HPDE6-E6E7 (cell line): ENCODE data around the gene NTM.

Source experiments
- DNase-seq: peaks from one replicate; pipeline ENCODE4 v3.0.0; 2011; ENCODE audit warnings: missing footprints; ENCODE audit errors: extremely low spot score

NTM gene

DNA sequence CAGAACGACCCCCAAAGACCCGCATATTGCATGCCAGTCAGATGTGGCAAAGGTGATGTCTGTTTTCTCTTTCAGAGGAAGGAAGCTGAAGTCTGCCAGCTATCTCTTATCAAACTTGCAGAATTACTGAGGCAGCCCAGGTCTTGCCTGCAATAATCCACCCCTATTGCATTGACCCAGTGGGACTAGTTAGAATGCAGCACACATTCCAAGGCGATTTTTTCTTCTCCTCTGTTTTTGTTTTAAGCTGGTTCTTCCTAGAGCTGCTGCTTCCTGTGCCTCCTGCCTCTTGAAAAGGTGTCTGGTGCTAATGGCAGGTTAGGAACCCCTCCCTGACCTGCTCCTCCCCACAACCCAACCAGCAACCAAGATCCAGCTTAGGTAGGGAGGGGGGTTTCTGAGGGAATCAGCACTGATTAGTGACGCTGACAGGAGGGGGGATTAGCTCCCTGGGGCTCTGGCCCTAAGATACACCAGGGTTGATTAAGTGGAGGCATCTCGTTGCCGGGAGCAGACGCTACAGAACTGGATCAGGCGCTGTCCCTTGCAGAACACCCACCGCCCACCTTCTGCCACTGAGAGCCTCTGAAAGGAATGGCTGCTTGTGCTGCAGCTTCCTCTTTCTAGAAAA lies 2.8 kb downstream of the NTM start:
- no peak for DNase-seq

DNA sequence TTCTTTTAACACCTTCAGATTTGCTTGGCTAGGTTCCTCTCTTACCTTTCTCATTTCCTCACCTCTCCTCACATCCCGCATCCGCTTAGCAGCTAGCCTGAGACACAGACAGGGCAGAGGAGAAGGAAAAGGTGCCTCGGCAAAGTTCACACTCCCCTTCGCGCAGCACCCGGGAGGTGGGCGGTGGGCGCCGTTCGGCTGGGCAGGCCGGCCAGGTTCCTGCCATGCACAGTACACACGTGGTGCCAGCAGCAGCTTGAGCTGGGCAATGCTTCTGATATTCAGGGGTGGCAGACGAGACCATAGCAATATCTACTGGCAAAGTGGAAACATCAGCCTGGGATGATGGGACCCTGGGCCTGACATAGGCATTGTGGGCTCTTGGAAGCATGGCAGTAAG lies 3.3 kb downstream of the NTM start:
- DNase-seq = no peak

- no peak for DNase-seq
Measured at GRCh38 chr11:131375421-131375820, 5.0 kb downstream of the NTM start.

- no peak for DNase-seq
Measured at GRCh38 chr11:131375915-131376314, 5.5 kb downstream of the NTM start.

GRCh38 chr11:131378931-131379330 lies 8.5 kb downstream of the NTM start:
- no peak for DNase-seq

DNA sequence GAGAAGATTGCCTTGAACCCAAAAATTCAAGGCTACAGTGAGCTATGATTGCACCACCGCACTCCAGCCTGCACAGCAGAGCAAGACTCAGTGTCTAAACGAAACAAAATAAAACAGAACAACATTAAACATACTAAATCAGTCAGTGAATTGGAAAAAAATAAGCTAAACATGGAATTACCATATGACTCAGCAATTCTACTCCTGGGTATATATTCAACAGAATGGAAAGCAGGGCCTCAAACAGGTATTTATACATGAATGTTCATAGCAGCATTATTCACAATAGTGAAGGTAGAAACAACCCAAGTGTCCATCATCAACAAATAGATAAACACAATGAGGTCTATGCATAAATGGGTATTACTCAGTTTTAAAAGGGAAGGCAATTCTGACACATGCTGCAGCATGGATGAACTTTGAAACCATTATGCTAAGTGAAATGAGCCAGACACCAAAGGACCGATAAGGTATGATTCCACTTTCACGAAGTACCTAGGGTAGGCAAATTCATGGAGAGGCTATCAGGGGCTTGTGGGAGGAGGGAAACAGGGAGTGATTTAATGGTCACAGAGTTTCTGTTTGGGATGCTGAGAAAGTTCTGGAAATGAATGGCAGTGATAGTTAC lies 15.5 kb downstream of the NTM start:
- no peak for DNase-seq

- no peak for DNase-seq
Measured at GRCh38 chr11:131386408-131386807, 16.0 kb downstream of the NTM start.

DNA sequence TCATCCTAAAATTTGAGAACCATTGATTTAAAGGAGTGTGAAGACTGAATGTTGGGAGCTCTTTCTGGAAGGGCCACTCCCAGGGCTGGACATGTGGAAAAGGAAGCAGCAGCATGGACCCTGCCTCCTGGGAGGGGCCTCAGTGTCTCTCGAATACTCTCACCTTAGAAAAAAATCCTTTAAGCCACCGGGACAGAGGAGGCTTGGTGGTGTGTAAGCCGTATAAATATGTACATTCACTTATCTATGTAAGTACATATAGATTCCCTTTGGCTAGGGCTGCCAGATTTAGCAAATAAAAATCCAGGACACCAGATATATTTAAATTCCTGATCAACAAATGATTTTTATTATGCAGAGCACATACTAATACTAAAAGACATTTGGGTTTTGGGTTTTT lies 17.6 kb downstream of the NTM start:
- DNase-seq = no peak

DNA sequence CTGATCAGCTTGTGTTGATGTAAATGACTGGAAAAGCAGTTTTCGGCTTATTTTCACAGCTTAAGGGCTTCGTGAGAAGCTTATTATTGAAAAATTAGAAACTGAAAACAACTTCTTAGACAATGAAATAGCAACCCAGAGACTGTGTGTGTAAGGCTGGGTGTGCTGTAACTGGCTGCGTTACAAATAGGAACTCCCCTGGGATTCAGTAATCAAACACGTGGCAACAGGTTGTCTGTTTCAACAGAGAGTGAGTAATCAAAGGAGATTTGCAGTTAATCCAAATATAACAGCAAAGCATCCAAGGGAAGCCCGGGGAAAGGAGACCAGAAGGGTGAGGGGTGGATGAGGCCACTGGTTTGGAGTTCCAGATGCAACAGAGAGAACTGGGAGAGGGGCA lies 19.2 kb downstream of the NTM start:
- no peak for DNase-seq

- no peak for DNase-seq
Measured at GRCh38 chr11:131391176-131391575, 20.8 kb downstream of the NTM start.

DNA sequence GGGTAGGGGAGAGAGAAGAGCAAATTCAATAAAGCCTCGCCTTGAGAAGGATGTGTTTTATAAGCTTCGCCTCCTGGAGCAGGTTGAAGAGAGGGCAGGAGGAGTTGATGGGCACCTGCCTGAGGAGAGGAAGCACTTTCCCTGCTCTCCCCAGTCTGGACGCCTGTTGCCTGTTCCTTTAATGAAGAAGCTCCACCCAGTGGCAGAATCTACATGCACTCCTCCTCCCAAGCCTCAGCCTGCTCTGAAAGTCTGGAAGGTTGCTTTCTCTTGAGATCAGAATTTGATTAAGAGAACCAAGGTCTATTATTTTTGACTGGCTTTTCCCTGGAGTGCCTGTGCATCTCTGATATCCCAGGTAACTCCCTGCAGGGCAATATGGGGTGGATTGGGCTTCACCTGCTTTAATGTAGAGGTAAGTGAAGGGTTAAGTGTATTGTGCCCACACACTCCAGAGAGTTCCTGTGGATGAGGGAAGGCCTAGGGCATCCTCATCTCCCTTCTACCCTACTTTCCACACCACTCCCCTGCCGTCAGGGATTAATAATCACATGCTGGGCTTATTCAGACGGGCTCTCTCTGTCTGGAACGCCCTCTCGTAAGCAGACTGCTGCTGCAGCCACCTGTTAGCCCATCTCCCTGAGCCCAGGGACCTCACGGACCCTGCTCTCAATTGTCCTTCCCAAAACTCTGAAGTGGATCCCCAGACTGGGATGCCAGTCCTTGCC lies 22.3 kb downstream of the NTM start:
- no peak for DNase-seq

DNA sequence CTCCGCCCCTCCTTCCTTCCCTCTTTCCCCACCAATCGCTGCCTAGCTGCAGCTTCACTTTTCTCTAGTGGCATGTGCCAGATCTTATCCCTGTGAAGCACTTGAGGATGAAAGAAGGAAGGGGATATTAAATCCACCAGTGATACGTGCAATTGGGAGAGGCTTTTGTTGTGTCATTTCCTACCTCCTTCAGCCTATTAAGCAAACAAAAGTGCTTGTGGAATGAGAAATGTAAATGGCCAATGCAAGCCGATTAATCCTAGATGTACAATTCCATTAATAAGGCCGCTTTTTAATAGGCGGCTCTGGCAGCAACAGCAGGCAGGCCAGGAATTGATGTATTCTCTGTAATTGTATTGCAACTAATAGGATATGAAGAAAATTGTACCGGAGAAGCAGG lies 23.3 kb downstream of the NTM start:
- DNase-seq = no peak

DNA sequence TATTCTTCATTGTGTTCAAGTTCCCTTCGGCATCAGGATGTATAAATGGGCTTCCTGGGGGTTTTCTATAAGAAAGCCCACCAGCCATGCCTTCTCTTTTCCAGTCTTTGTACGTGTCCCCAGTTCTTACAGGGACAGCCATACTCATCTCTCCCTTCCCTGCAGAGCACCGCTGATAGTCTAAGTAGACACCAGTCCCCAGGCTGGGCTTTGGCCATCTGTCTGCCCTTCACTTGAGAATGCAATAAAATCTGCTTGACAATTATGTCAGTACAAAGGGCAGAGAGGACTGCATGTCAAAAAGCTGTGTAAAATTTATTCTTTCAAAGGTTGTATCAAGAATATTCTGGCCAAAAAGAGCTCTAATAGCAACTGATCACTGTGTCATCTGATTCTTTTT lies 27.3 kb downstream of the NTM start:
- no peak for DNase-seq

- DNase-seq = no peak
Measured at GRCh38 chr11:131402040-131402439, 31.6 kb downstream of the NTM start.

DNA sequence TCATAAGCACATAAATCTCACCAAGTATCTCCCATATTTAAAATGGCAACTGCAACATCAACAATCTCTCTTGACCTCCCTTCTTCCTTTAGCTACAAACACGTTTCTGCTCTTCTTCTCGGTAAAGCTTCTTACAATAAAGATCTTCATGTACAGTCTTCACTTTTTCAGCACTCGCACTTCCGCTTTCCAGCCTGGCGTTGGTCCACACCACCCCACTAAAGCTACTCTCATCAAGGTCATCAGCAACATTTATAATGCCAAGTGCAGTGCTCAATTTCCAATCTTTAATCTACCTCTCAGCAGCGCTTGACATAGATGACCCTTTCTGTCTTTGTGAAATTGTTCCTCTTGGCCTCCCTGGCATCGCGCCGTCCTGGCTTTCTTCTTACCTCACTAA lies 33.6 kb downstream of the NTM start:
- no peak for DNase-seq

DNA sequence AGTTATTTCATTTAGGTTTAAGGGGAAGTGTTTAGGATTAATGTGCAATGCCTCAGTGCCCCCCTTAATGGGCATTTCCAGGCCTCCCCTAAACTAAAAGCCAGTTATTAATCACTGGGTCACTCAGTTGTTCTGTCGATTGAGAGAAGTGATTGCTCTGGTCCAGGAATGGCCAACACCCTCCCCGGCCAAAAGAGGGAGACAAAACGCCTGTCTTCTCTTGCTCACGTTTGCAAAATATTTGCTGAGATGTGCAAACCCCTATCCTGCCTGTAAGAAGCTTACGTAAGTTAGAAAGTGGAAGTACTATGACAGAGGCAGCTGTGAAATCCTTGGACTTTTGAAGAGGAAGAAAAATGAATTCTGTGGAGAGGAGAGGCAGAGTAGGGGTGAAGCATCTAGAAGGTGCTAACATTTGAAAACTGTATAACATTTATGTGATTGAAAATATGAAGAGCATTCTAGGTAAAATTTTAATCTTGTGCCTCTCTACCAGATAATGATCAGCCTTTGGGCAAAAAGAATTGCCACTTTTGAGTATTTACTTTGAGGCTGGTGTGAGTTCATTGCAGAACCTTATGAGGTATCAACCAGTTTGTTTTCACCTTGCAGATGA lies 37.7 kb downstream of the NTM start:
- DNase-seq = no peak

GRCh38 chr11:131409345-131409744 lies 38.9 kb downstream of the NTM start:
- no peak for DNase-seq

- no peak for DNase-seq
Measured at GRCh38 chr11:131411636-131412035, 41.2 kb downstream of the NTM start.

GRCh38 chr11:131412061-131412460 lies 41.6 kb downstream of the NTM start:
- no peak for DNase-seq

DNA sequence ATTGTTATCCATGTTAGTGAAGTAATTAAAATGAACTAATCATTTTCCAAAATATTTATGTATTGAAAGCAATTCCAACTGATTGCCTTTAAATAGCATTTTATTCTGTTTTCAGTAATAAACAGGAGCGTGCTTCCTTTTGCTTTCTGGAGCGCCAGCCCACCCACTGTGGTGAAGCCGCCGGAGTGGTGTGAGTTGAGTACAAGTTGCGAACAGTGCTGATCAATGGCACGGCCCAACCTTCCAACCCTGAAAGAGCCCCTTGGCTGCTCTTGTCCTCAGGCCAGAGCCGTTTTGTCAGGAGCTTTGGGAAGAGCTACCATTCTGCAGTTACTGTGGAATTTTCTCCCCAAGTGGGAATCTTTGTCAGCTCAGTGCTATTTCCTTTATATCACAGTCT lies 42.8 kb downstream of the NTM start:
- no peak for DNase-seq

DNA sequence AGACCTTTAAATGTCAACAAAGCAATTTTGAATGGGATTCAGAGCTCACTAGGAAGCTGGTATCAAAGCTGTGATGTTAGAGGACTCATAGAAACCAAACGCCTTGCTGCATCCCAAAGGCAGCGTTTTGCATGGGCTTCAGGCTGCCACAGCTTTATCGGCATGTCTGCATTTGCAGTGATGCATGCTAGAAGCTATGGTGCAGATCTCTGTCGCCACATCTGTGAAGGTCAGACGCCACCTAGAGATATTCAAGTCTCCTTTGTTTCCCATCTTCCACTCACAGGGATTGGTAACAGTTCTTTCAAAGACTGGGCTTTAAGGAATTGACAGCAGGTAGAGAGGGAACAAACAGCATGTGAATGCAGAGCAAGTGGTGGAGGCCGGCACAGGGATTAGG lies 47.8 kb downstream of the NTM start:
- DNase-seq = no peak

DNA sequence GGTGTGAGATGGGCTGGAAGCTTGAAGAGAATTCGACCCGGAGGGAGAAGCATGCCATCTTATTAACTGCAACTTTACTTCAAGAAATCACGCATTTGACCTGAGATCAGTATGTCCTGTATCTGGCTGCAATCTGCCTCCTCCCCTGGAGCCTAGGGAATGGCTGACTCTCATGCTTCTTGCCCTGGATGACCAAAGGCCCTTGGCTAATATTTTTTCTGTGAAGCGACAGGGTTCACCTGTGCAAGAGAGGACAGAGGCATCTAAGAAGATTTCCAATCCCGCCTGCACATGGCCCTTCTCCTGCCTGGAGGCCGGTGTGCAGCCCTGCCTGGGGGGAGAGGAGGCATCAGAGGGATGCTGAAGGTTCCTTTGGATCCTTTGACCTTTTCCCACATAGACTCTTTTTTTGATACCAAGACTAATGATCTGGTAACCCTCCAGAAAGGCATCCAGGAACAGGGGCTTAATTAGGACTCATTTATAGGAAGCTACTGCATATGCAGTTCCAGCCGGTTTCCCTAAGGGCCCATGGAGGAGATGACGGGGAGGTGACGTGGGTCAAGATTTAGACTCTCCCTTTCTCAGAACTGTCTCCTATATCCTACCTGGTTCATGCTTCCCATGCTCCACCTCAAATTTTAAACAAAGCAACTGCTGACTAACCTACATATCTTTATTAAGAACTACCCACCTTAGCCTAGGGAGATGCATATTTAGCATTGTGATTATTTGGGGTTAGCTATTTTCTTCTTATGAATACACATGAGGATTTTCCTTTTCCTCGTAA lies 50.8 kb downstream of the NTM start:
- DNase-seq = no peak
